A549 (cell line): ENCODE measurements around the gene TESK2. TPM values are rescaled to one million over a fixed set of nuclear protein-coding genes. Genes with fewer than 3 reads are reported as not detected.

ENCODE experiments used
- ATAC-seq, 2 experiments: fragments of 200-7000 bp in 1 of 2; fragments of >200 bp in 1 of 2; cut with Nextera tagmentation in 1 of 2; cut with Tn5 transposase in 1 of 2; 3 replicates each; pipeline versions ENCODE4 v1.8.0 to v1.9.1; 2018 to 2020; ENCODE audit warnings: mild to moderate bottlenecking in 1 of 2, moderate library complexity in 1 of 2
- CTCF ChIA-PET: fragments of 300-600 bp; sonication (Branson Sonifier 250); formaldehyde crosslinking; extraction: SDS; loops from one replicate; lab custom pipeline; 2021; ENCODE audit warnings: antibody characterized with exemption, inconsistent platforms; lab: Yijun Ruan, JAX
- POLR2A ChIA-PET: fragments of 350-600 bp; formaldehyde crosslinking; extraction: SDS; loops from one replicate; lab custom pipeline; 2021; ENCODE audit warnings: antibody characterized with exemption, inconsistent platforms; lab: Yijun Ruan, JAX
- DNase-seq, 2 experiments: peaks; one replicate each; pipeline versions ENCODE4 v3.0.0 to v3.0.0-alpha.2; 2011 to 2016; ENCODE audit warnings: low read depth in 1 of 2, low spot score in 1 of 2
- FAIRE-seq: peaks from 2 replicates; lab custom pipeline; 2011; peaks lifted over from hg19 to GRCh38; lab: Jason Lieb, UNC
- H3K27ac ChIP-seq, 2 experiments: fragments of >200 bp; sonication (Bioruptor Twin); formaldehyde crosslinking; 3 replicates each; pipeline ENCODE4 v1.5.1; 2016 to 2017
- H3K4me1 ChIP-seq: fragments of >200 bp; sonication (Bioruptor Twin); formaldehyde crosslinking; 3 replicates; pipeline ENCODE4 v1.6.1; 2016
- H3K4me2 ChIP-seq: fragments of >200 bp; sonication (Bioruptor Twin); formaldehyde crosslinking; 3 replicates; pipeline ENCODE4 v1.6.1; 2016
- H3K4me3 ChIP-seq: fragments of >200 bp; sonication (Bioruptor Twin); formaldehyde crosslinking; 3 replicates; pipeline ENCODE4 v1.5.1; 2016
- H3K9me3 ChIP-seq: fragments of >200 bp; sonication (Bioruptor Twin); formaldehyde crosslinking; 3 replicates; pipeline ENCODE4 v1.6.1; 2016
- CHD4 ChIP-seq: fragments of 200-600 bp; sonication (generic); IDR thresholded peaks from 2 replicates; pipeline ENCODE4 v1.6.1; 2016; ENCODE audit warnings: antibody characterized with exemption, mild to moderate bottlenecking, borderline replicate concordance
- EHMT2 ChIP-seq: fragments of 200-600 bp; sonication (generic); IDR thresholded peaks from 2 replicates; pipeline ENCODE4 v1.6.1; 2016; ENCODE audit warnings: antibody characterized with exemption, low read depth, mild to moderate bottlenecking, moderate library complexity
- ESRRA ChIP-seq: fragments of 150-350 bp; IDR thresholded peaks from 2 replicates; pipeline ENCODE4 v1.6.1; 2014; ENCODE audit warnings: mild to moderate bottlenecking, low read length, borderline replicate concordance
- FOSL2 ChIP-seq, 2 experiments: fragments of 450-650 bp in 1 of 2; fragments of >200 bp in 1 of 2; sonication (Bioruptor Twin) in 1 of 2; formaldehyde crosslinking; IDR thresholded peaks; 2 replicates each; pipeline versions ENCODE4 v1.5.0 to v1.6.1; 2016 to 2020; ENCODE audit warnings: mild to moderate bottlenecking in 1 of 2, moderate library complexity in 1 of 2
- FOXS1 ChIP-seq: fragments of 250-450 bp; sonication (Bioruptor Pico); IDR thresholded peaks from 2 replicates; pipeline ENCODE4 v1.5.0; 2020; ENCODE audit warnings: mild to moderate bottlenecking, moderate library complexity
- HOXA7 ChIP-seq: fragments of 250-450 bp; sonication (Bioruptor Pico); IDR thresholded peaks from 2 replicates; pipeline ENCODE4 v1.5.0; 2020; ENCODE audit warnings: mild to moderate bottlenecking, moderate library complexity
- HOXB13 ChIP-seq: fragments of 250-450 bp; sonication (Bioruptor Pico); IDR thresholded peaks from 2 replicates; pipeline ENCODE4 v1.5.0; 2020; ENCODE audit warnings: low read depth, mild to moderate bottlenecking, moderate library complexity
- KDM1A ChIP-seq: fragments of 200-600 bp; sonication (generic); IDR thresholded peaks from 2 replicates; pipeline ENCODE4 v1.6.1; 2016; ENCODE audit warnings: low read depth, mild to moderate bottlenecking
- NFE2L2 ChIP-seq: fragments of 150-350 bp; conservative IDR thresholded peaks from 2 replicates; pipeline ENCODE4 v1.6.1; 2014; ENCODE audit warnings: low read length
- PHF8 ChIP-seq: fragments of 200-600 bp; sonication (generic); IDR thresholded peaks from 2 replicates; pipeline ENCODE4 v1.6.1; 2016; ENCODE audit warnings: low read depth, mild to moderate bottlenecking, antibody characterized with exemption, moderate library complexity, borderline replicate concordance
- SREBF2 ChIP-seq: fragments of 450-650 bp; IDR thresholded peaks from 2 replicates; pipeline ENCODE4 v1.6.1; 2014; ENCODE audit warnings: mild to moderate bottlenecking, moderate library complexity
- ZC3H11A ChIP-seq: fragments of 450-650 bp; IDR thresholded peaks from 2 replicates; pipeline ENCODE4 v1.6.1; 2014; ENCODE audit warnings: antibody characterized with exemption, mild to moderate bottlenecking
- WGBS: methylation state at CpG from one replicate; pipeline ENCODE4 v1.1.6; 2017; ENCODE audit errors: missing lambda C conversion rate; 5-methylcytosine and 5-hydroxymethylcytosine counted together
- polyA plus RNA-seq, 4 experiments: library from polyadenylated mRNA; depleted of rRNA in 3 of 4; stranded (reverse); fragments of >200 nt; fragmentation: RNase III in 1 of 4; extraction: RNeasy Plus Mini Kit Qiagen cat#74134 plus additional on column Dnase treatment in 1 of 4; gene quantifications; 2 replicates in 3 of 4; 3 replicates in 1 of 4; pipeline ENCODE4 v1.2.3, GENCODE V29; 2011 to 2017
- TF ChIP-seq, protein P1 (sequence below): IDR thresholded peaks from 2 replicates; pipeline ENCODE4 v1.6.1; 2012; ENCODE audit warnings: low read depth, borderline replicate concordance
- TF ChIP-seq, protein P2 (sequence below): fragments of 250-450 bp; sonication (Bioruptor Pico); IDR thresholded peaks from 2 replicates; pipeline ENCODE4 v1.5.0; 2020; ENCODE audit warnings: low read depth, mild to moderate bottlenecking, moderate library complexity
- TF ChIP-seq, protein P3 (sequence below): fragments of 200-600 bp; sonication (generic); IDR thresholded peaks from 2 replicates; pipeline ENCODE4 v1.6.1; 2016; ENCODE audit warnings: antibody characterized with exemption, mild to moderate bottlenecking, moderate library complexity
- TF ChIP-seq, protein P4 (sequence below): fragments of 450-650 bp; IDR thresholded peaks from 2 replicates; pipeline ENCODE4 v1.6.1; 2014; ENCODE audit warnings: antibody characterized with exemption

TESK2 gene
- polyA plus RNA-seq, 2 of the 4 experiments (the other 2 are of a cell fraction) = 0.22 to 0.48 TPM

DNA sequence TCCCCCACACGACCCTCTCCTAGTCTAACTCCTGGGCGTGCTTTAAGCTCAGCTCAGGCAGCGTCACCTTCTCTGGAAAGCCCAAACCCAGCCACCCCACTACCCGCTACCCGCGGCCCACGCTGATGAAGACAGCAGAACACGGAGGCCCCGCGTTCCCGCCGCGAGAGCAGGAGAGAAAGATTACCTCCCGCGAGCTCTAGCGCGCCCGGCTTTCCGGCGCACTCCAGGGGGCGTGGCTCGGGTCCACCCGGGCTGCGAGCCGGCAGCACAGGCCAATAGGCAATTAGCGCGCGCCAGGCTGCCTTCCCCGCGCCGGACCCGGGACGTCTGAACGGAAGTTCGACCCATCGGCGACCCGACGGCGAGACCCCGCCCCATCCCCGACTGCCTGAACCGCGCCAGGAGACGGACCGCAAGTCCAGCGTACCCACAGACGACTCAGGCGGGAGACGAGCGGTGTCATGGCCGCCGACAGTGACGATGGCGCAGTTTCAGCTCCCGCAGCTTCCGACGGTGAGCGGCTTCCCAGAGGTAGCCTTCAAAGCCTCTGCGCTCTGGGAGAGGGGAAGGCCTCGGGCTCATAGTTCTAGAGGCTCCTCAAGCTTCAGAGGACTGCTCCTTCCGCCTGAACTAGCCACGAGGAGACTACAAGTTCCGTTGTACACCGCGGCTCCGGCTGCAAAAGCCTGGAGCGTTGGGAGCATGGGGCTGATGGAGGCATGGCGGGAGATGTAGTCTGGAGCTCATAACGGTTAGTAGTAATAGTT, 151.0 kb downstream of the TESK2 start, which contains the start of the genes MUTYH and TOE1 (continued):
- peak; percentile 54 for TF ChIP-seq PHF8
- TF ChIP-seq KDM1A = no peak
- TF ChIP-seq ESRRA = no peak
- TF ChIP-seq CHD4 = no peak
- TF ChIP-seq, protein P1, sequence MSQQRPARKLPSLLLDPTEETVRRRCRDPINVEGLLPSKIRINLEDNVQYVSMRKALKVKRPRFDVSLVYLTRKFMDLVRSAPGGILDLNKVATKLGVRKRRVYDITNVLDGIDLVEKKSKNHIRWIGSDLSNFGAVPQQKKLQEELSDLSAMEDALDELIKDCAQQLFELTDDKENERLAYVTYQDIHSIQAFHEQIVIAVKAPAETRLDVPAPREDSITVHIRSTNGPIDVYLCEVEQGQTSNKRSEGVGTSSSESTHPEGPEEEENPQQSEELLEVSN = peak; percentile 42; the same call in 1 of the 2 replicates
- TF ChIP-seq, protein P2, sequence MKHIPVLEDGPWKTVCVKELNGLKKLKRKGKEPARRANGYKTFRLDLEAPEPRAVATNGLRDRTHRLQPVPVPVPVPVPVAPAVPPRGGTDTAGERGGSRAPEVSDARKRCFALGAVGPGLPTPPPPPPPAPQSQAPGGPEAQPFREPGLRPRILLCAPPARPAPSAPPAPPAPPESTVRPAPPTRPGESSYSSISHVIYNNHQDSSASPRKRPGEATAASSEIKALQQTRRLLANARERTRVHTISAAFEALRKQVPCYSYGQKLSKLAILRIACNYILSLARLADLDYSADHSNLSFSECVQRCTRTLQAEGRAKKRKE = no peak
- no peak for TF ChIP-seq HOXB13 (CRISPR knock-in tag)
- TF ChIP-seq EHMT2 = no peak
- TF ChIP-seq FOXS1 (CRISPR knock-in tag) = no peak

DNA sequence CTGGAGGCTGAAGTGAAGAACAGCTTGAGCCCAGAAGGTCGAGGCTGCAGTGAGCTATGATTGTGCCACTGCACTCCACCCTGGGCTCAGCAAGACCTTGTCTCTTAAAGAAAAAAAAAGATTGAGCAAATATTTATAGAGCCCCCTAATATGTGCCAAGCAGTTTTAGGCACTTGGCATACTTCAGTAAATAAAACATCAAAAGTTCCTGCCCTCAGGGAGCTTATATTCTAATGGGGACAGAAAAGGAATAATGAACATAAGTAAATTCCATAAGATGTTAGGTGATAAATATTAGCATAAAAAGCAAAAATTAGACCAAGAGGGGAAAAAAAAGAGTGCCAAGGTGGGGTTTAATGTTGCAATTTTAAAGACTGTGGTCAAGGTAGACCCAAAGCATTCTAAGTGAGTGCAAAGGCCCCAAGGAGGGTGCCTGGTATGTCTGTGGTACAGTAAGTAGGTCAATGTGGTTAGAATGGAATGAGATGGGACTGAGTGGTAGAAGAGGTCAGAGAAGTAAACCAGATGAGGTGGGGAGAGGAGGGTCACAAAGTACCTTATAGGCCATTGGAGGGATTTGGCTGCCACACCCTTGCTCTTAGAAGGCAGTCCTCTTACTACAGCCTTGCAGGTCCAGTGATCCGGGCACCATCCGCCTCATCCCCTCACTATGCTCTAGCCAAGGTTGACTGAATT, 153.2 kb downstream of the TESK2 start:
- H3K4me2 ChIP-seq = no peak overlapping the region
- H3K27ac ChIP-seq = no peak overlapping the region
- no peaks in the 10 kb centered on the region for H3K9me3 ChIP-seq
- TF ChIP-seq KDM1A = no peak
- no peak for TF ChIP-seq NFE2L2
- TF ChIP-seq FOSL2 (IDR thresholded peaks at IDR 0.05) = no peak
- no peak for TF ChIP-seq FOSL2 (CRISPR knock-in tag; IDR thresholded peaks at IDR 0.05)
- TF ChIP-seq, protein P3, sequence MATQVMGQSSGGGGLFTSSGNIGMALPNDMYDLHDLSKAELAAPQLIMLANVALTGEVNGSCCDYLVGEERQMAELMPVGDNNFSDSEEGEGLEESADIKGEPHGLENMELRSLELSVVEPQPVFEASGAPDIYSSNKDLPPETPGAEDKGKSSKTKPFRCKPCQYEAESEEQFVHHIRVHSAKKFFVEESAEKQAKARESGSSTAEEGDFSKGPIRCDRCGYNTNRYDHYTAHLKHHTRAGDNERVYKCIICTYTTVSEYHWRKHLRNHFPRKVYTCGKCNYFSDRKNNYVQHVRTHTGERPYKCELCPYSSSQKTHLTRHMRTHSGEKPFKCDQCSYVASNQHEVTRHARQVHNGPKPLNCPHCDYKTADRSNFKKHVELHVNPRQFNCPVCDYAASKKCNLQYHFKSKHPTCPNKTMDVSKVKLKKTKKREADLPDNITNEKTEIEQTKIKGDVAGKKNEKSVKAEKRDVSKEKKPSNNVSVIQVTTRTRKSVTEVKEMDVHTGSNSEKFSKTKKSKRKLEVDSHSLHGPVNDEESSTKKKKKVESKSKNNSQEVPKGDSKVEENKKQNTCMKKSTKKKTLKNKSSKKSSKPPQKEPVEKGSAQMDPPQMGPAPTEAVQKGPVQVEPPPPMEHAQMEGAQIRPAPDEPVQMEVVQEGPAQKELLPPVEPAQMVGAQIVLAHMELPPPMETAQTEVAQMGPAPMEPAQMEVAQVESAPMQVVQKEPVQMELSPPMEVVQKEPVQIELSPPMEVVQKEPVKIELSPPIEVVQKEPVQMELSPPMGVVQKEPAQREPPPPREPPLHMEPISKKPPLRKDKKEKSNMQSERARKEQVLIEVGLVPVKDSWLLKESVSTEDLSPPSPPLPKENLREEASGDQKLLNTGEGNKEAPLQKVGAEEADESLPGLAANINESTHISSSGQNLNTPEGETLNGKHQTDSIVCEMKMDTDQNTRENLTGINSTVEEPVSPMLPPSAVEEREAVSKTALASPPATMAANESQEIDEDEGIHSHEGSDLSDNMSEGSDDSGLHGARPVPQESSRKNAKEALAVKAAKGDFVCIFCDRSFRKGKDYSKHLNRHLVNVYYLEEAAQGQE = no peak
- no peak for TF ChIP-seq HOXA7 (CRISPR knock-in tag)
- TF ChIP-seq ZC3H11A = no peak
- TF ChIP-seq, protein P4, sequence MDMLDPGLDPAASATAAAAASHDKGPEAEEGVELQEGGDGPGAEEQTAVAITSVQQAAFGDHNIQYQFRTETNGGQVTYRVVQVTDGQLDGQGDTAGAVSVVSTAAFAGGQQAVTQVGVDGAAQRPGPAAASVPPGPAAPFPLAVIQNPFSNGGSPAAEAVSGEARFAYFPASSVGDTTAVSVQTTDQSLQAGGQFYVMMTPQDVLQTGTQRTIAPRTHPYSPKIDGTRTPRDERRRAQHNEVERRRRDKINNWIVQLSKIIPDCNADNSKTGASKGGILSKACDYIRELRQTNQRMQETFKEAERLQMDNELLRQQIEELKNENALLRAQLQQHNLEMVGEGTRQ = no peak
- no peak for TF ChIP-seq SREBF2
- TF ChIP-seq, all 56 proteins: peak for 0
- no peak for DNase-seq
- CTCF ChIA-PET = interaction anchor here (0.7 to 1.8 kb wide), 2 partner anchors 25 to 34 kb away, joined by 3 to 7 read pairs; no protein-coding TSS in a partner anchor
- no peak for ATAC-seq
- no peak for FAIRE-seq
- Histone ChIP-seq H3K4me1 (peaks cover 18% of the 10 kb centered on the region; the same call in 2 of the 3 replicates), H3K4me3 (no peak overlapping the region)
- POLR2A ChIA-PET = no interaction called here
- WGBS = 93% methylated on average over 3 of the region's 3 CpGs
